NCI-H1105 treated with DMSO at 0.1 percent for 48 hours (cell line): ENCODE measurements around the gene ITSN1.
"Not testable (repeated sequence)": the region's sequence is repeated elsewhere in the genome, so short reads cannot be mapped to it uniquely, and the experiment has no call there.

ENCODE experiments used
- DNase-seq: peaks from one replicate; lab custom pipeline; 2025; lab: John Stamatoyannopoulos, UW

ITSN1 gene

DNA sequence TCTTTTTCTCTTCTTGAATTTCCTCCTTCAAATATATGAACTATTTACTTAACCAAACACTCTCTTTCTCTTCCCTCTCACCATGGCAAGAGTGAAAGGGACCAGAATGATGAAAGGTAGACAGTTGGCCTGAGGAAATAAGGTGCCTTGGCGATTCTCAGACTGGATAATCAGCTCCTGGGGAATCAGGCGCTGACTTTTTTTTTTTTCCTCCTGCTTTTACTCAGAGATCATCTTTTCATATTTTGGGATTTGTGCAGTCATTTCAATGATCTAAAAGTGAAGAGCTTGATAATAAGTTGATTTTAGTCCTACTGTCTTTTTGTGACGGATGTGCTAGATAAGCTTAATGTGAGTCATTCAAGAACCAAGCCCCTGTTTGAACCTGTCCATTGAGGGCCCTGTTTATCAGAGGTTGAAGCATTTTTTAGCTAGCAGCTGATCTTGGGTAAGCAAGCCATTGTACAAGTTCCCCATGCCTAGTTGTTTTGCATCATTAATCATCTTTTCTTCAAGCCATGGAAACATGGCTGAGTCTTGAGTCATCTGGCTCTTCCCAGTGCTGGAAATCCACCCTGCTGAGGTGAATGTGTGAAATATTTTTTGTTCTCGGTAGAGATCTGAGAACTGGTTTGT, 40.8 kb downstream of the ITSN1 start:
- no peak for DNase-seq

DNA sequence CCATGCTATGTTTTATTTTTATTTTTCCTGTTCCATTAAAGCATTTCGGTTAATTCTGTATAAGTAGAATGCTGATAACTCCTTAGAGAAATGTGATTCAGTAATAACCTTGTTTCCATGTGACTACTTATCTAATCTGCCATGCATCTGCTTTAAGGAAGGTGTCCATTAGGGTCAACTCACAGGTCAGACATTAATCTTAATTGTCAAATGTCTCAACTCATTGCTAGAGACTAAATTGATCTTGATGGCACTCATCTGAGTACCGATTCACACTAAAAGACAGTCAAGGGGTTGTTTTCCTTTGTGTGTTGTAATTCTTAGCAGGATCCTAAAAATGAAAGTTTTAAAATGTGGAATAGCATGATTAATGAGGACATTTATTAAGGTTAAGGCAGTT, 41.8 kb downstream of the ITSN1 start:
- no peak for DNase-seq

DNA sequence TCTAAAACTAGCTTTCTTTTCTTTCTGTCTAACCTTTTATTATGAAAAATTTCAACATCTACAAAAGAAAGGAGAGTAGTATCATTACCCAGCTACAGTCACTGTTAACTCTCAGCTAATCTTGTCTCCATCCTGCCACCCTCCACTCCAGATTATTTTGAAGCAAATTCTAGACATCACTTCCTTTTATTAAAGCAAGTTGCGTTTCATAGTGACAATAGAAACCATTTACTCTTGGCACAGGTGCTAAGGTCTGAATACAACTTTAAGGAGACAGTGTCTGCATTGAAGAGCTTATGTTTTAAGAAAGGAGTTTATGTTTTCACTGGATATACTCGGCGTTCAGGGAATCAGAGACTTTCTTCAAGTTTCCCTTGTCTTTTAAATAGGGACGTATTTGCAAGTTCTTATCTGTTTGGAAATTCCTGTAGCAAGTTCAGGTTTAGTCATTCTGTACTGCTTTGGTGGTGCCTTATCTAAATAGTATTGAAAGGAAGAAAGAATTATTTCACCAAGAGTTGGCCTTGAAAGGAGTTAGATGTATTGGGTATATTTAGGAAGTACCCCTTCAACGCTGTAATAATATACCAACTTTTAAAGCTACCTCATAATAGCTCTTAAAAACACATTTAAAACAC, 42.7 kb downstream of the ITSN1 start:
- no peak for DNase-seq

DNA sequence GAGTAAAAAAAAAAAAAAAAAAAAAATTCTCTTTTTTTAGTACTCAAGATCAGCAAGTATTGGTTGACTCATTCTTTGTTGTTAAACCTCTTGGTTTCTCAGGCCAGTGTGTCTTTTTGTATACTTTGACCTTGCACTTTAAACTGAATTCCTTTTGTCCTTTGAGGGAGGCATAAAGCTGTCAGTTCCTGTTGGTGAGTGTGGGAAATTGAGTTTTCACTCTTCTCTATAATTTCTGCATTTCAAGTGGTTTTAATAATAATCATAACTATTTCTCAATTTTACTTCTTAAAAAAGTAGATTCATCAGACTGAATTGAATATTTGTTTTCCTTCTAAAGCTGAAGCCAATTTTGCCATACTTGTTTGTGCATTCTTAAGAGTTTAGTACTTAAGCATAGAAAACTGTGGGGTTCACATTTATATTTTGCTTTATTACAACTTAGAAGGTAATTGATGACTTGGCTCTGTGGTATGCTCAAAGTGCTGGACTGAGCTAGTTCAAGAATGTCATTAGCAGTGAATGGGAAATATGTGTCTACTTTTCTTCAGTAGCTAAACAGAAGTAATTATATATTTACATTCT, 43.4 kb downstream of the ITSN1 start:
- no peak for DNase-seq

DNA sequence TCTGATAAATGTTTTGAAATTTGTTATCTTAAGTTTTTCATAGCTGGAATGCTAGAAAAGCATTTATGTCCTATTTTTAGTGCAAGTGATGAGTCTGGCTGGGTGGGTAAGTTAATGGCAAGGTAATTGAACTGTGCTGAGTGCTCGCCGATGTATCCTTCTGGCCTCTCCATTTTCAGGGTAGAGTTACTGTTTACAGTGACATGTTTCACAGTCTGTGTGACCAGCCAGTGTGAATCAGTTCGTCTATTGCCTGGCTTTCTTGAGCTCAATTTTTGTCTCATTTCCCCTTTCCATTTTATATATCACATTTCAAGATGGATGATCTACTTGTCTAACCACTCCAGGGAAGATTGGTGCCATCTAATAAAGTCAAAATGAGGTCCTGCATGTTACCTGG, 44.1 kb downstream of the ITSN1 start:
- no peak for DNase-seq

DNA sequence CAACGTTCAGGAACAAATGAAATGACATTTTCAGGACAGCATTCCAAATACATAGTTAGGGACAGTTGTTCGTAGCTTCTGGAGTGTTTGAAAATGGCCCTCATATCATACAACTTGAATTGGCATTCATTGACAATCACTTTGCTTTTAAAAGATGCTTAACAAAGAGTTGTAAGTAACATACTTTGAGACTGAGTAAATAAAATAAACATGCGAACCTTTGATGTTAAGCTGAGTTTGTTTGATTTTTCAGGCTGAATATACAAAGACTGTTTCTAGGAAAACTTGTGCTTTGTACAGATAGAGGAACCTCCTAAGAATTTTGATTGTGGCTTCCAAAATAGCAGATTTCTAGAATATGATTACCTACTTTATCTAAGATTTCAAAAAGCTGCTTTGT, 45.3 kb downstream of the ITSN1 start:
- DNase-seq, result no peak

DNA sequence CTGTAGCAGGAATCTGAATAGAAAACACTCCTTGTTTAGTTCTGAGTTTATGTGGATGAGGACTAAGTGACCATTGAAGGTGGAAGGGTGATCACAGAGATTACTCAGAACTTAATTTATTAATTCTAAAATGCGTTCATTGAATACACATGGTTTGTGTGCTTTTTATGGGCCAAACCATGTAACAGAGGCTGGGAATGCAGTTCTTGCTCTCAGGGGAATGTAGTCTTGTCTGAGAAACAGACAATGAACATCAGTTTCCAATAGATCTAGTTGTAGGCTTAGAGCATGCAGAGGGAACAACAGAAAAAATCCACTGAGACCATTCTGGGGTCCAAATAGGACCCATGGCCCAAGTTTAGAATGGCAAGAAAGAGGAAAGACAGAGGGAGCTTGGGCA, 46.1 kb downstream of the ITSN1 start:
- DNase-seq, result no peak

DNA sequence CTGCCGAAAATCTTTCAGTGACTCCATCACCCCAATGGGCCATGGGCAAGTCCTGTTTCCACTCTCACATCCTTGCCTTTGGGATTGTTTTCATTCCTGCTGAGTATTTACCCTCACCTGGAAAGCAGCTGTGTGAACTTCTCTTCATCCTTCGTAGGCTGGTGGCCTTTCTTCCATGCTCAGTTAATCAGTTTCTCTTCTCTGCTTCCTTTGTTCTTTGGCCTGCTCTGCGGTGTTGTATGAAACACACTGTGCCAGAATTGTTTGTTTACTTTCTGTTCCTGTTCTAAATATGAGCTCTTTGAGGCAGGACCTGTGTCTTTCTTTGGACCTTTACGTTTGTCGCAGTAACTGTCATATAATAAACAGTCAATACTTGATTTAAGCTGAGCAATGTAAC, 48.6 kb downstream of the ITSN1 start:
- DNase-seq, result no peak

DNA sequence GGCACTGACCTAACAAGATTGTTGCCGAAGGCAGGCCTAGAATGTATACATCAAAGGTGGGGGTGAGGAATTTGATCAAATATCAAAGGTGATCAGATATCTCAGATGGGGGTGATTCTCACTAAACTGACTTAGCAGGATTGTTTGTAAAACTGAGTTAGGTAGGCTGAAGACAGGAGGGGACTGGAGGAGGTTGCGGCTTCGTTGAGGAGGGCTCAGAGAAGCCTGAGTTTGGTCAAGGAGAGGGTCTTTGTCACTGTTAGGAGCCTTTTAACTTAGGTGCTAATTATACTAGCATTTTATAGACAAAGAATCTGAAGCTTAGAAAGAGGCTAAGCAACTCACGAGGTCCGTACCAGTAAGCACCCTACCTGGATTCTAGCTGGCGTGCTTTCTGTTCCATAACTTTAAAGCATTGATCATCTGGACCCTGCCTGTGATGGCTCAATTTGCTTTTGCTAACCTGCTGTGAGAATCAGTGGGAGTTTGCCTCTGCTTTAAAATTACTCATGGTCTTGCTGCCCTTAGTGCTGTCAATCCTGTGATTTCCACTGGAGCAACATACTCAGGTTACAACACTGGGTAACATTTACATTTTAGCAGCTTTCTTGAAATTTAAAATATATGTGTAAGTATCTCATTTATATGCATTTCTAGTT, 49.8 kb downstream of the ITSN1 start:
- DNase-seq, result no peak

DNA sequence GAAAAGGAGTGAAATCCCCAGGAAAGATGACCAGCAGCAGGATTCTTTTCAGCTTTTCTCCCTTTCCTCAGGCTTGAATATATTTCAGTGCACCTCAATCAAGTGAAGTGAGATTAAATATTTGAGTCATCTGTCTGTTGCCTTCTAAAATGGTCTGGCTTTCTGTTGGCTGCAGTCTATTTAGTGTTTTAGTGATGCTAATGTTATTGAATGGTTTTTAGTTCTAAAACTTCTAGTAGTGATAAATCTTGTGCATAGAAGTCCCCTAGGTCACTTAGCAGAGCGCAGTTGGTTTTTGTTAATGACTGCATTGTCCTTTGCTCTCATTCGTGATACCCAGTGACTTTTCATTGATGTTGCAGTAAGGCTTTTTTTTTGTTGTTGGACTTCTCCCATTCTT, 53.5 kb downstream of the ITSN1 start:
- DNase-seq, result no peak

DNA sequence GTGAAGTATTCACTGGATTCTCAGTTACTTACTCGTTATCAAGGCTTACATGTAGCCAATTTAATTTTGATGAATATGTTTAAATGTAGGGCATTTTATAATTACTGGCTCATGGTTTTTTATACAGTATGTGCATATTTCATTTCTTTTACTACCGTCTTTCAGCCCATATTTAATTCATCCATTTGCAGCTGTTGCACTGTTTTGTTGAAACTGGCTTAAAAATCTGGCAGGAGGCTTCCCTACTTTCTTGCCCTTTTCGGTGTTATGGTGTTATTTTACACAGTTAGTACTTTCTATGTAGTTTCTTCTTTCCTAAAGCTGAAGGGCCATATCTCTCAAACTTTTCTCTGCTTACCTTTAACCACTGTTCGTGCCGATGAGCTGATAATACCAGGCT, 54.2 kb downstream of the ITSN1 start:
- no peak for DNase-seq

DNA sequence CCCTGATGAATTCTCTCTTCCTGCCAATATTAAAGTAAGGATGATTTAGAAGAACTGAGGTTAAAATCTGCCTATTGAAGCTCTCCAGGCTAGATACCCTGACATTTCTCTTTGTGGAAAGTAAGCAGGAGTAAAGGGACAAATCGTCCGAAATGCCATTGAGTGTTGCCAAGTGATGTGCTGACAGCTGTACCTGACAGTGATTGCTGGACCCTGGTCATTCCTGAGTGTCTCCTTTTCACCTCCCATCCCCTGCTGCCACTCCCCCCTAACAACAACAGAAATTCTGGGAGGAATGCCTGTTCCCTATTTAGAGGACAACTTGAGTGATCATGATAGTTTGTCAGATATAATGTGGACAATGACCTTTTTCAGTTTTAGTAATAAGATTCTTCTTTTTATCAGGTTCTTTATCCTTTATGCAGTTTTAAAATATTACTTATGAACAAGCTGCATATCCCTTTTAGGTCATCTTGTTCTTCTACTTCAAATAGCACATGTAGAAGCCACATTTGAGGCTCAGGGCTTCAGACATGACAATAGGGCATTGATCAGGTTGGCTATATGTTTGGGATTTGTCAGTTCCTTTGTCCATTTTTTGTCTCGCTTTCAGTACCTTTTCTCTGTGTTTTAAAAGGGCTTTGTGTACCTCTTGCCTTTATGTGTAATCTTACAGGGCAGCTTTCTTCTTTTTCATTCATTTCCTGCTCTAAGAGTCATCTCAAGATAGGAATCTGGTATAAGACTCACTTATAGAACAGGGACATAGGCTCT, 56.0 kb downstream of the ITSN1 start:
- no peak for DNase-seq

DNA sequence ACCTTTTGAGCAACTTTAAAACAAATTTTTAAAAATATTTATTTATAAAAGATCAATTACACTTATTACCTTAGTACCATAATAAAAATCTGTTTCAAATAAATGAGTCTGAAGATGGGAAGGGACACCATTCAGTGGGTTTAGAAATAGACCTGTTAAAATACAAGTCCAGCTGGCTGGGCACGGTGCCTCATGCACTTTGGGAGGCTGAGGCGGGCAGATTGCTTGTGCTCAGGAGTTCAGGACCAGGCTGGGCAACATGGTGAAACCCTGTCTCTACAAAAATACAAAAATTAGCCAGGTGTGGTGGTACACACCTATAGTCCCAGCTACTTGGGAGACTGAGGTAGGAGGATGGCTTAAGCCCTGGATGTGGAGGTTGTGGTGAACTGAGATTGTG, 57.0 kb downstream of the ITSN1 start:
- no peak for DNase-seq

DNA sequence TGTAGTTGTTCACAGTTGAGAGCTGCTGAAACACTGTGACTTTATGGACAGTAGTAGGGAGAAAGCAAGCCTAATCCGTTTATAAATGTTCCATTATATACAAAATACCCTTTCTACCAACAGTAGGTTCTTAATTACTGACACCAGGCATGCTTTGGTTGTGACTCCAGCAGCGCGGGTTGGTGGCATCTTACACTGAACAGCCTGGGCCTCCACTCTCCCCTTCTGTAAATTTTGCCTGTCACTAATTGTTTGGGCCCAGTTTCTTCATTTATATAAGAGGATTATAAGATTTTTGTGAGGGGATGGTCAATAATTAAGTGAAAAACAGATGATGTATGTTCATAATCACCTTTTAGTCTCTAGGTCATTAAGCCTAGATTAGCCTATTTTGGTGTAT, 58.2 kb downstream of the ITSN1 start:
- no peak for DNase-seq

DNA sequence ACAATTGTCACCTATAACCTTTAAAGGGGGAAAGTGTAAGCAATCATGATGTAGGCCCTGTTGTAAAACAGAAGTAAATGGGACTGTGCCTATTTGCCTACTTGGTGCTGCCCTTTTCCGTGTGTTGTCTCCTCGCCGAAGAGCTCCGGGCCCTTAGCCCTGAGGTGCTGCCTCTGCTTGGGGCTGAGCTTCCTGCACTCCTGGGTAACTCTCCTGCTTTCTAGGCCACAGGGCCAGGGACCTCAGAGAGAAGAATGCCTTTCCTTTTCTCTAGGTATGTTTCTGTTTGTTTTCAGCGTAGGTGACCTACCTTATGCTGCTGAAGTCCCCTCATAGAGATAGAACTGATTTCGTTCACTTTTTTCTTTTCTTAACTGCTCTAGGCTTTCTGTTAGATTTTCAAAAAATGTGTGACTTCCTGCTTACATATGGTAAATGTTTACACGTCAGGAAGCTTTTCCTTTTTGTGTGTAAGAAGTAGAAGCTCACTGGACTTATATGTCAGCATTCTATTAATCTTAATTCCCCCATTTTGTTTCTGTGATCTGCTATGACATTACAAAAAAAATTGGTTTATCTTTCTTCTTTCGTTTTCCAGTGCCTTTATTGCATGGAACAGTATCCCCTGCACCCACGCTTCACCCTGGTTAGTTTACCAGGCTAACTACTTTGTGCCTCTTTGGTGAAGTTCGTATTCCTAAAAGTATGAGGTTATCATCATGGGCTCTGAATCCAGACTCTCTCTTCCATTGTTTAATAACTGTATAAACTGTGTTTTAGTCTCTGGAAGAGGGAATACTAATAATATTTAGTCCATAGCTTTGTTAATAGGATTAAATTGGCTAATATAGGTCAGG, 61.7 kb downstream of the ITSN1 start:
- no peak for DNase-seq

DNA sequence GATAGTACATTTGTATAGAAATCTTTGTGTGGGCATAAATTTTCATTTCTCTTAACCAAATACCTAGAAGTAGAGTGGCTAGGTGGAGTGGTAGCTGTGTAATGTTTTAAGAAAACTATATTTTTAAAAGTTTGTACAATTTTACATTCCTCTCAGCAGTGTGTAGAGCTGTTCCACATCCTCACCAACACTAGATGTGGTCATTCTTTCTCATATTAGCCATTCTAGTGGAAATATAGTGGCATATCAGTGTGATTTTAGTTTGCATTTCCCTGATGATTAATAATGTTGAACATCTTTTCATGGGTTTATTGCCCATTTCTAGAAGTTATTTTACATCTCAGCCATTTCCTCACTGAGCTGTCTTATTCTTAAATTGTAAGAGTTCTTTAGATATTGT, 65.5 kb downstream of the ITSN1 start:
- DNase-seq, result no peak

DNA sequence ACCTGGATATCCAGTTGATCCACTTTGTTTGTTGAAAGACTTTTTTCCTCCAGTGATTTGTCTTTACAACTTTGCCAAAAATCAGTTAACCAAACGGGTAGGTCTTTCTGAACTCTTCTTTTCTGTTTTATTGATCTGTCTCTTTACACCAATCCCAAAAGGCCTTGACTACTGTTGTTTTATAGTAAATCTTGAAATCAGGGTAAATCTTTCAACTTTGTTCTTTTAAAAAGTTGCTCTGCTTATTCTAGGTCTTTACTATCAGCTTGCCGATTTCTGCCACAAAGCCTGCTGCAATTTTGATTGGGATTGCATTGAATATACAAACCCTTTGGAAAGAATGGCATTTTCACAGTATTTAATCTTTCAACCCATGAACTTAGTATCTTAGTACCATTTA, 66.6 kb downstream of the ITSN1 start:
- DNase-seq, result no peak

DNA sequence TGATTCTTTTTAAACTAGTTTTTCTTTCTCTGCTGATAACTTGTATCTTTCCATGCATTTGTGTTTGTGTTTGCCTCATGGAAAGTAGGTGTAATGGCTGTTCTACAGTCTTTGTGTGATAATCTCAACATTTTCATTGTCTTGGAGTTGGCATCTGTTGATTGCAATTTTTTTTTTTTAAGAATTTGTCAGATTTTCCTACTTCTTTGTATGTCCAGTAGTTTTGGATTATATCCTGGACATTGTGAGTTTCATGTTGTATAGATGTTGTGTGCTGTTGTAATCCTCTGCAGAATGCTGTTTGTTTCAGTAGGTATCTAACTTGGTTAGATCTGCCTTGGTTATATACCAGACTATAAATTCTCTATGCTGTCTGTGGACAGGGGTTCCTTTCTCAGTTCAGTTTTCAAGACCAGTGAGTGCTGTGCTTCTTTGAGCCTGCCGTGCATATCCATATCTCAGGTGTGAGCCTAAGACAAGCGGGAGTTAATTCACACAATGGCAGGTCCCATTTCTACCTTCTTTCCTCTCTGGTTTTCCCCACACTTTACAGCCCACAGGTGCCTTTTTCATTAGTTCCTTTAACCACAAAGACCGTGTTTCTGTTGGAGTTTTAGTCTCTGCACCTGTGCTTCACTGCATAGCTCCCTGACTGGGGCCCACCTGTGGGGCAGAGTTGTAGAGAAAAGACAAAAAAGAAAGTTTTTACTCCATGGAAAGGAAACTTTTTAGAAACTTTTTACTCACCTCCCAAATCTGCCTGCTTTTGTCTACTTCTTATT, 69.9 kb downstream of the ITSN1 start:
- DNase-seq, result no peak

DNA sequence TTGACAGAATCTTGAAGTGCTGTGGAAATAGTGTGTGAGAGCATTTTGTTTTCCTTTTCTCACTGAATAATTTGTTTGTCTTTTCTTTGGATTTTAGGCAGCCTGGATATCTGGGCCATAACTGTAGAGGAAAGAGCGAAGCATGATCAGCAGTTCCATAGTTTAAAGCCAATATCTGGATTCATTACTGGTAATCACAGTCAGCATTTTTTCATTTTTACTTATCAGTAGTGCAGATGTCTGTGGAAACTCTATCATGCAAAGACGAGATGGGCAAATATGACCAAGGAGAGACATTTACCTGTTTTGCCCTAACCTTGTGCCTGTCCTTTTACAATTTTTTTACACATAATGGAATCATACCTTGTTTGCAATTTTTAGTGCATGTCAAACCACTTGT, 78.8 kb downstream of the ITSN1 start:
- DNase-seq, result no peak

DNA sequence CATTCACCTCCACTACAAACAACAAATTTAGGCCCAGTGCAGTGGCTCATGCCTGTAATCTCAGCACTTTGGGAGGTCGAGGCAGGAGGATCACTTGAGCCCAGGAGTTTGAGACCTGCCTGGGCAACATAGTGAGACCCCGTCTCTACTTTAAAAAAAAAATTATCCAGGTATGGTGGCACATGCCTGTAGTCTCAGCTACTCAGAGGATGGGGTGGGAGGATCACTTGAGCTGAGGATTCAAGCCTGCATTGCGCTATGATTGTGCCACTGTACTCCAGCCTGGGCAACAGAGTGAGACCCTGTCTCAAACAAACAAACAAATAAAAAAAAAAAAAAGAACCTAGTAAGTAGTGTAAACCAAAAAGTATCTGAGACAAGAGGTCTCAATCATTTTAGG, 86.8 kb downstream of the ITSN1 start:
- not testable (repeated sequence) for DNase-seq

DNA sequence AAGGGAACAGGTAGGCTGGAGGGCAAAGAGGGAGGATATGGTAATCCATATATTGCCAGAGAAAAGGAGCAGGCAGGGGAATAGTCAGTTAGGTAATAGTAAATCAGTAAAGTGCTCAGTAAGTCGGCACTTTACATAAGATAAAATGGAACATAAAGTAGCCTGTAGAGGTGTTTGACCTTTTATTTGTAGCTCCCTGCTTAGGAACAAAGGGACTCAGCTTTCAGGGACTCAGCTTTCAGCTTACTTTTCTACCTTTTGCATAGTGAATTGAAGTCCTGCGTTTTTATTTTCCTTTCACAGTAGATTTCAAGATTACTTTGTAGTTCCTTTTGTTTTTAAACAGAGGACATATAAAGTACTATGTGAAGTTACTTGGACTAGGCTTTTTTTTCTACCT, 87.3 kb downstream of the ITSN1 start:
- no peak for DNase-seq
